Activated CD8-positive, alpha-beta memory T cell treated with anti-CD3 and anti-CD28 coated beads, Interleukin-2, amount 50 U/mL, for 4 hours (primary cell): Measurements from ENCODE around the gene ECT2L.
A peak's percentile ranks its signal among the peaks of the same experiment; 100 is the strongest.

Experiments used
- DNase-seq: peaks from one replicate; pipeline ENCODE4 v3.0.0-alpha.2; 2020

Gene ECT2L

GRCh38 chr6:138795809-138796603 lies at the start of gene ECT2L:
Gene ECT2L, plus strand, starts transcription at chr6:138796087. Its CDS starts 17,188 bp downstream, at chr6:138813275.
- no peak for DNase-seq

GRCh38 chr6:138752017-138752416 lies 43.9 kb upstream of the ECT2L start:
- no peak for DNase-seq

GRCh38 chr6:138757136-138757535 lies 38.8 kb upstream of the ECT2L start:
- DNase-seq = no peak

GRCh38 chr6:138765896-138766655 lies 29.8 kb upstream of the ECT2L start:
- DNase-seq = no peak

GRCh38 chr6:138769102-138769676 lies 26.7 kb upstream of the ECT2L start:
- no peak for DNase-seq

GRCh38 chr6:138772596-138773176 lies 23.2 kb upstream of the ECT2L start:
- DNase-seq = no peak

GRCh38 chr6:138773177-138774091 lies 22.5 kb upstream of the ECT2L start, which contains the start of gene CCDC28A:
Gene CCDC28A, plus strand, starts transcription at chr6:138773769. Its CDS starts 2,352 bp downstream, at chr6:138776121.
- peak; percentile 89 for DNase-seq

- DNase-seq = no peak
Measured at GRCh38 chr6:138774370-138774769, 21.5 kb upstream of the ECT2L start.

- no peak for DNase-seq
Measured at GRCh38 chr6:138776659-138777058, 19.2 kb upstream of the ECT2L start.

GRCh38 chr6:138778331-138778730 lies 17.6 kb upstream of the ECT2L start:
- DNase-seq = no peak

- DNase-seq = no peak
Measured at GRCh38 chr6:138782243-138782642, 13.6 kb upstream of the ECT2L start.

- no peak for DNase-seq
Measured at GRCh38 chr6:138785079-138785478, 10.8 kb upstream of the ECT2L start.

GRCh38 chr6:138785980-138786379 lies 9.9 kb upstream of the ECT2L start:
- no peak for DNase-seq

GRCh38 chr6:138787138-138787537 lies 8.7 kb upstream of the ECT2L start:
- no peak for DNase-seq

GRCh38 chr6:138796771-138797170 lies 884 bp downstream of the ECT2L start:
- DNase-seq = no peak

GRCh38 chr6:138797806-138798446 lies 2.0 kb downstream of the ECT2L start:
- no peak for DNase-seq

- DNase-seq = no peak
Measured at GRCh38 chr6:138800377-138801150, 4.7 kb downstream of the ECT2L start.

GRCh38 chr6:138803331-138803730 lies 7.4 kb downstream of the ECT2L start:
- DNase-seq = no peak

- DNase-seq = no peak
Measured at GRCh38 chr6:138803861-138804260, 8.0 kb downstream of the ECT2L start.

- no peak for DNase-seq
Measured at GRCh38 chr6:138805016-138805765, 9.3 kb downstream of the ECT2L start.
